HG03039 (cell line): ENCODE data around the gene ACE.
A peak's percentile ranks its signal among the peaks of the same experiment; 100 is the strongest.
"Not testable (repeated sequence)": the region's sequence is repeated elsewhere in the genome, so short reads cannot be mapped to it uniquely, and the experiment has no call there.

Source experiments
- ATAC-seq: cut with Tn5 transposase; IDR thresholded peaks from one replicate; pipeline ENCODE4 v1.9.1; 2021; ENCODE audit warnings: mild to moderate bottlenecking, moderate library complexity; ENCODE audit not compliant: unreplicated experiment

Gene ACE

GRCh38 chr17:63443053-63443452 lies 33.8 kb upstream of the ACE start:
- ATAC-seq = no peak

- ATAC-seq = no peak
Observed at GRCh38 chr17:63444457-63444856, 32.4 kb upstream of the ACE start.

- no peak for ATAC-seq
Observed at GRCh38 chr17:63445065-63445464, 31.8 kb upstream of the ACE start.

GRCh38 chr17:63445571-63445953 lies 31.3 kb upstream of the ACE start:
- ATAC-seq = no peak

GRCh38 chr17:63445954-63446752 lies 30.7 kb upstream of the ACE start, which contains the start of gene CYB561:
CYB561 (minus strand) TSS chr17:63446306; CDS start chr17:63437547, 8,759 bp downstream.
- peak; percentile 45 for ATAC-seq

GRCh38 chr17:63446753-63447470 lies 29.9 kb upstream of the ACE start:
- ATAC-seq = peak; percentile 23

GRCh38 chr17:63447471-63448009 lies 29.3 kb upstream of the ACE start:
- ATAC-seq = no peak

- no peak for ATAC-seq
Observed at GRCh38 chr17:63448655-63449054, 28.2 kb upstream of the ACE start.

- ATAC-seq = no peak
Observed at GRCh38 chr17:63450551-63450950, 26.3 kb upstream of the ACE start.

- no peak for ATAC-seq
Observed at GRCh38 chr17:63451150-63451549, 25.7 kb upstream of the ACE start.

GRCh38 chr17:63452046-63452961 lies 24.6 kb upstream of the ACE start:
- ATAC-seq = no peak

- no peak for ATAC-seq
Observed at GRCh38 chr17:63452962-63453551, 23.8 kb upstream of the ACE start.

- not testable (repeated sequence) for ATAC-seq
Observed at GRCh38 chr17:63454357-63454756, 22.5 kb upstream of the ACE start.

- no peak for ATAC-seq
Observed at GRCh38 chr17:63454915-63455314, 21.9 kb upstream of the ACE start.

- ATAC-seq = no peak
Observed at GRCh38 chr17:63455417-63455816, 21.4 kb upstream of the ACE start.

- ATAC-seq = no peak
Observed at GRCh38 chr17:63458478-63458877, 18.4 kb upstream of the ACE start.

- ATAC-seq = no peak
Observed at GRCh38 chr17:63460018-63460417, 16.8 kb upstream of the ACE start.

- ATAC-seq = no peak
Observed at GRCh38 chr17:63463771-63464170, 13.1 kb upstream of the ACE start.

GRCh38 chr17:63464691-63465236 lies 12.1 kb upstream of the ACE start:
- ATAC-seq = no peak

- not testable (repeated sequence) for ATAC-seq
Observed at GRCh38 chr17:63468099-63468498, 8.8 kb upstream of the ACE start.
